AG10803 (cell line): ENCODE measurements around the gene NRG3.

Experiments used
- DNase-seq: peaks from one replicate; pipeline ENCODE4 v3.0.0; 2010; ENCODE audit warnings: low read depth
- H3K4me3 ChIP-seq: 2 replicates; pipeline ENCODE4 v1.5.1; 2011; ENCODE audit warnings: mild to moderate bottlenecking, low read length, control low read depth
- TF ChIP-seq, protein P1 (sequence below): conservative IDR thresholded peaks from 2 replicates; pipeline ENCODE4 v1.5.1; 2011; ENCODE audit warnings: mild to moderate bottlenecking, low read length, control low read depth, inconsistent platforms

The NRG3 gene

DNA sequence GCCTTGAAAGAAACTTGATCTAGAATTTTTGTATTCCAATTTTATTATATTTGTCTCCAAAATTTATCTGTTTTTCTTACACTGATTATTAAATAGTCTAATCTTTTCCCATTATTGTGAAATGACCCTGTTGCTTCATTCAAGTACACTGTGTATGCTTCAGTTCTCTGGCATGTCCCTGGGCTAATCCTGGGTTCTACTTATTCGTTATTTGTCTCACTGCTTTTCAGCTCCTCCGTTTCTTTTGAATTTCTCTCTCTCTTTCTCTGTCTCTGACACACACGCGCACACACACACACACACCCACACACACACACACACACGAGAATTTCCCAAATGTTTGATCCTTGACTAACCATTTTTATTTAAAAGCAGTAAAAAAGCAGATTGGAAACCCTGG, 768.6 kb downstream of the NRG3 start:
- no peak overlapping the region for H3K4me3 ChIP-seq
- DNase-seq: no peak
- TF ChIP-seq, protein P1, sequence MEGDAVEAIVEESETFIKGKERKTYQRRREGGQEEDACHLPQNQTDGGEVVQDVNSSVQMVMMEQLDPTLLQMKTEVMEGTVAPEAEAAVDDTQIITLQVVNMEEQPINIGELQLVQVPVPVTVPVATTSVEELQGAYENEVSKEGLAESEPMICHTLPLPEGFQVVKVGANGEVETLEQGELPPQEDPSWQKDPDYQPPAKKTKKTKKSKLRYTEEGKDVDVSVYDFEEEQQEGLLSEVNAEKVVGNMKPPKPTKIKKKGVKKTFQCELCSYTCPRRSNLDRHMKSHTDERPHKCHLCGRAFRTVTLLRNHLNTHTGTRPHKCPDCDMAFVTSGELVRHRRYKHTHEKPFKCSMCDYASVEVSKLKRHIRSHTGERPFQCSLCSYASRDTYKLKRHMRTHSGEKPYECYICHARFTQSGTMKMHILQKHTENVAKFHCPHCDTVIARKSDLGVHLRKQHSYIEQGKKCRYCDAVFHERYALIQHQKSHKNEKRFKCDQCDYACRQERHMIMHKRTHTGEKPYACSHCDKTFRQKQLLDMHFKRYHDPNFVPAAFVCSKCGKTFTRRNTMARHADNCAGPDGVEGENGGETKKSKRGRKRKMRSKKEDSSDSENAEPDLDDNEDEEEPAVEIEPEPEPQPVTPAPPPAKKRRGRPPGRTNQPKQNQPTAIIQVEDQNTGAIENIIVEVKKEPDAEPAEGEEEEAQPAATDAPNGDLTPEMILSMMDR: no peak

DNA sequence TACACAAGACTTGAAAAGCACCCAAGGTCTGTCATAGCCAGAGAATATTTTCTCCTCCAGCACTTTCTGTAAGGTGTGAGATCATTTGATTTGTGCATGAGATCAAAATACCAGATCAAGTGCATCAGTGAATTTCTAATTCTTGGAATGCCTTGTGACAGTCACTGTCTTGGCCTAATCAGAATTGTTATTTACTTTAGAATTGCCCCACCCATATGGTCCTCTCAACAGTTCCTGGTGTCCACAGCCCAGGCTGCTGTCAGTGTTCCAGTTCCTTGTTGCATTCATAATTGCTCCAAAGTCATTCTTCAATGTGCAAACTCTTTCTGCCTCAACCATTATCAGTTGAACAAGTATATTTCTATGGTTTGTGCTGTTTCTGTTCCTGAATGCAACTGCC, 770.2 kb downstream of the NRG3 start:
- TF ChIP-seq, protein P1: no peak
- DNase-seq: no peak
- H3K4me3 ChIP-seq: no peak overlapping the region

DNA sequence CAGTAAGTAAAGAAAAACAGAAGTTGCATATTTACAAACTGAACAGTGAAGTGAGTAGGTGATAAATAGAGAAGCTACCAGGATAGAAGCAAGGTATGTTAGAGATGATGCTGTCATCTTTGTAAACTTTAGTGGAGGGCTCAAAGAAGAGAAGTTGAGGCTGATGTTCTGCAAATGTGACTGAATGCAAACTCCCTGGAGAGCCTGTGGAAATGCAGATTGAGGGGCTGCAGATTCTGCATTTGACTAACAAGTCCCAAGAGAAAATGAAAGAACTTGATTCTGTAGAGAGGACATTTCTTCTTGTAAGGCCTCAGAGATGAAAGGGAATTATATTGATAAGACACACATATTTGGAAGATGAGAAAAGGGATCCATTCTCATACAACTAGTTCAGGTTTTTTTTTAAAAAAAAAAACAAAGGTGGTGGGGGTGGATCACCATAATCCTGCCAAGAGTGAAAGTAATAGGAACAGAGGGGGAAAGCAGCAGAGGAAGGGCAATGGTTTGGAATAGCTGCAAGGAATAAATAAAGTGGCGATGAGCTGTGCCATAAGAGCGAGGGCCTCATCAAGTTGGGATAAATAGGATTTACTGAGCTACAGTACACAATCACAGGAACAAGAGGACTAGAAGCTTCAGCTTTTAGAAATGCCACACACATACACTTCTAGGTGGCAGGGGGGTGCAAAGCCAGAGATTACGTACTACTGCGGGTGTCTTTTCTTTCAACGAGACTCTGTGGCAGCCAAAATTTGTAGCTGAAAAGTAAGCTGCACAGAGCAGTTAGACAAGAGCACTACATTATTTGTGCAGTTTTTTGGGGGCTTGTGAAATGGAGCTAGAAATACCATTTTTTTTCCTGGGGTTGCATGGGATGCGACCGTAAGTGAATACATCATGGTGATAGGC, 778.5 kb downstream of the NRG3 start:
- TF ChIP-seq, protein P1: no peak
- no peak overlapping the region for H3K4me3 ChIP-seq
- DNase-seq: no peak

DNA sequence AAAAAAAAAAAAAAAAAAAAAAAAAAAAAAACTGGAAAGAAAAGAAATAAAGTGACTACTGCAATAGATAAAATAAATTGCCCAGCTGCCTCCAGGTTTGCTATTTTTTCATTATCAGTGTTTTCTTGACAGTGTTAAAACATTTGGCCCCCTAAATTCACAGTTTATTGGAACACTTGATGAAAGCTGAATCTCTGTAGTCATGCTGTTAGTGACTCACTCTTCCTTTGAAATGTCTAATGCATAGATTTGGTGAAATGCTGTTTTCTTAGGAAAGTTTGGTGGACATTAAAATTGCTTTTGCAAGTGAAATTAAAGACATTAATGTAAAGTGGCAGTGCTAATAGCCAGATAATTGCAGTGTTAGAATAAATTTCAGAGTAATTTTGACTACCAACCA, 785.2 kb downstream of the NRG3 start:
- DNase-seq: no peak
- TF ChIP-seq, protein P1: no peak
- no peak overlapping the region for H3K4me3 ChIP-seq

DNA sequence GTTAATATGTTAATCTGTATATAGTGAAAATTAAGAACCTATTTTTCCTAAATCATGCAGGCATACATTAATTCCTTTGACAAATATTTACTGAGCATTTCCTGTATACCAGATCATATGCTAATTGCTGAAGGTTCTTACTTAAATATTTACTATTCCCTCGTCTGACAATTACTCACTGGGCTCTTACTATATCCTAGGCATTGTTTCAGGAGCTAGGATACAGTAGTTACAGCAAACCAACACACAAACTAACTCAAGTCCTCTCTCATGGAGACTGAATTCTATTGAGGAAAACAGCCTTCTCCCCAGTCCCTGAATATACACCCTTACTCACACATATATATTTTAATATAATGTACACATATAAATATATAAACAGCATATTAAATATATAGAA, 786.0 kb downstream of the NRG3 start:
- DNase-seq: no peak
- no peak overlapping the region for H3K4me3 ChIP-seq
- TF ChIP-seq, protein P1: no peak

DNA sequence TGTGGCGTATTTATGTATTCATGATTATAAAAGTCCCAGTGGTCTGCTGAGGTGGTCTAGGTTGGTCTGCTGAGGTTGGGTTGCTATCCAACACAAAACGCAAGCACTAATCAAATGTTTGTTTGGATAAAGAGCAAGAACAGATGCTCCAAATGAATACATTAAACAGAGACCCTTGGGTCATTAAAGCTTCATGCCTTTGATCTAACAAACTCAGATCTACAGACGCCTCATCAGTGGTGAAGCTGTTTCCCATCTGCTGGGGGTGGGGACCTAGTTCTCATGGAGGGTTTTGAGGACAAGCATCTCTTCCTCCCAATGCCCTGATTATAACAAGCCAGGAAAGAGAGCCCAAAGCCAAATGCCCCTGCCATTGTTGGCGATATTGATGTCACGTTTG, 786.7 kb downstream of the NRG3 start:
- TF ChIP-seq, protein P1: no peak
- H3K4me3 ChIP-seq: no peak overlapping the region
- DNase-seq: no peak
